ENCODE measurements around the gene RPL35.

RPL35 gene

GRCh38 chr9:124814164-124814535 is 47.6 kb downstream of the RPL35 start:
- no peak for DNase-seq

- DNase-seq = no peak
These were observed 48.1 kb downstream of the RPL35 start for GRCh38 chr9:124813501-124814163.

- no peak for DNase-seq
These were observed 48.7 kb downstream of the RPL35 start for GRCh38 chr9:124813041-124813440.

GRCh38 chr9:124812441-124812876 is 49.3 kb downstream of the RPL35 start:
- DNase-seq = no peak

GRCh38 chr9:124810663-124811355 is 50.9 kb downstream of the RPL35 start:
- no peak for DNase-seq

GRCh38 chr9:124809741-124810500 is 51.8 kb downstream of the RPL35 start:
- no peak for DNase-seq

GRCh38 chr9:124809211-124809610 is 52.5 kb downstream of the RPL35 start:
- DNase-seq = no peak

- DNase-seq = no peak
These were observed 53.4 kb downstream of the RPL35 start for GRCh38 chr9:124808246-124808956.

All from NCI-H1694 treated with DMSO at 0.1 percent for 48 hours (cell line).